ENCODE measurements around the gene RPRM. TPM values are rescaled to one million over a fixed set of nuclear protein-coding genes. Genes with fewer than 3 reads are reported as not detected.

RPRM gene
- total RNA-seq, 2 donors from 2014 or later, result not detected

- DNase-seq (ENCODE audit: low spot score) (no peak), ATAC-seq (ENCODE audit: insufficient number of reproducible peaks, low FRiP score, low read depth) (no peak)
- Histone ChIP-seq H3K4me3 (no peak overlapping the region), H3K36me3 (no peaks in the 10 kb centered on the region), H3K9me3 (no peaks in the 10 kb centered on the region), H3K4me1 (ENCODE audit: control insufficient read depth in 1 of 2, low read depth in 2 of 2) (peaks cover 11 to 24% of the 10 kb centered on the region in 2 donors), H3K27me3 (replicated peaks; ENCODE audit: insufficient read depth) (no peaks in the 10 kb centered on the region), H3K27ac (no peak overlapping the region)
- TF ChIP-seq, protein P1, sequence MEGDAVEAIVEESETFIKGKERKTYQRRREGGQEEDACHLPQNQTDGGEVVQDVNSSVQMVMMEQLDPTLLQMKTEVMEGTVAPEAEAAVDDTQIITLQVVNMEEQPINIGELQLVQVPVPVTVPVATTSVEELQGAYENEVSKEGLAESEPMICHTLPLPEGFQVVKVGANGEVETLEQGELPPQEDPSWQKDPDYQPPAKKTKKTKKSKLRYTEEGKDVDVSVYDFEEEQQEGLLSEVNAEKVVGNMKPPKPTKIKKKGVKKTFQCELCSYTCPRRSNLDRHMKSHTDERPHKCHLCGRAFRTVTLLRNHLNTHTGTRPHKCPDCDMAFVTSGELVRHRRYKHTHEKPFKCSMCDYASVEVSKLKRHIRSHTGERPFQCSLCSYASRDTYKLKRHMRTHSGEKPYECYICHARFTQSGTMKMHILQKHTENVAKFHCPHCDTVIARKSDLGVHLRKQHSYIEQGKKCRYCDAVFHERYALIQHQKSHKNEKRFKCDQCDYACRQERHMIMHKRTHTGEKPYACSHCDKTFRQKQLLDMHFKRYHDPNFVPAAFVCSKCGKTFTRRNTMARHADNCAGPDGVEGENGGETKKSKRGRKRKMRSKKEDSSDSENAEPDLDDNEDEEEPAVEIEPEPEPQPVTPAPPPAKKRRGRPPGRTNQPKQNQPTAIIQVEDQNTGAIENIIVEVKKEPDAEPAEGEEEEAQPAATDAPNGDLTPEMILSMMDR (IDR thresholded peaks at IDR 0.05), result no peak
Observed at GRCh38 chr2:153474407-153474806, 4.2 kb downstream of the RPRM start.

DNA sequence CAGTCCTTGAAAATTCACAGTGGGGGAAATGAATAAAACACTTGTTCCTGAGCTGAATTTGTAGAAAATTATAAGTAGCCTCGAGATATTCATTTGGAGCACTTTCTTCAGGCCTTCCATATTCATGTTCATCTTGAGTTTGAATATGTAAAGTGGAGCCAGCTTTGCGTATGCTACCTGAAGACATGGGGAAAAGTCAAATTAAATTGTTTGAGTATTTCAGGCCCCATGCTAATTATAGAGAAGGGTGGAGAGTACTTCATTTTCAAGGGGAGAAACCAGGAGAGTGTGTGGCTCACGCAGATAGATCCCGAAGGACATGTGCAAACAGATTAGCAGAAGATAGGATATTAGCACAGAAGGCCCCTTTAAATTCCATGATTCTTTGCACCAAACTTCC lies 7.7 kb downstream of the RPRM start:
- TF ChIP-seq, protein P1 (IDR thresholded peaks at IDR 0.05), result no peak

DNA sequence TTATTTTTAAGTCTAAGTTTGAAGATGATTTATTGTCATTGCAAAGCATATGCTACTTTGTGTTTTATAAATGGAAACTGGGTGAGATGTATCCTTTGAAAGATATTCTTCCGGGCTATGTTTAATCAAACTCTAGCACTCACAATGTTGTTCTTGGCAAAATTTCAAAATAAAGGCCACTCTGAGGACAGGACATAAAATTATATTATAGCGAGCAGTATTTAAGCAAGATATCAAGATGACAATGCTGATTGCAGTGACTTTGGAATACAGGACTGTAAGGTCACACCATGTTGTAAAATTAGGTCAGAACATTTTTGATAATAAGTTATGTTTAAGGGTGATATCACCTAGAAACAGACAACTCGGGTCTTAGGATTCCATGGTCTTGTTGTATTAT lies 14.2 kb downstream of the RPRM start:
- TF ChIP-seq, protein P1 (IDR thresholded peaks at IDR 0.05), result no peak

More for the DNA sequence above, 7.7 kb downstream of the RPRM start:
- Histone ChIP-seq H3K4me1 (ENCODE audit: control insufficient read depth in 1 of 2, low read depth in 2 of 2) (no peaks in the 10 kb centered on the region), H3K27me3 (replicated peaks; ENCODE audit: insufficient read depth) (no peaks in the 10 kb centered on the region), H3K27ac (no peak overlapping the region), H3K36me3 (no peaks in the 10 kb centered on the region), H3K9me3 (no peaks in the 10 kb centered on the region), H3K4me3 (no peak overlapping the region)
- DNase-seq (ENCODE audit: low spot score) (no peak), ATAC-seq (ENCODE audit: insufficient number of reproducible peaks, low FRiP score, low read depth) (no peak)

DNA sequence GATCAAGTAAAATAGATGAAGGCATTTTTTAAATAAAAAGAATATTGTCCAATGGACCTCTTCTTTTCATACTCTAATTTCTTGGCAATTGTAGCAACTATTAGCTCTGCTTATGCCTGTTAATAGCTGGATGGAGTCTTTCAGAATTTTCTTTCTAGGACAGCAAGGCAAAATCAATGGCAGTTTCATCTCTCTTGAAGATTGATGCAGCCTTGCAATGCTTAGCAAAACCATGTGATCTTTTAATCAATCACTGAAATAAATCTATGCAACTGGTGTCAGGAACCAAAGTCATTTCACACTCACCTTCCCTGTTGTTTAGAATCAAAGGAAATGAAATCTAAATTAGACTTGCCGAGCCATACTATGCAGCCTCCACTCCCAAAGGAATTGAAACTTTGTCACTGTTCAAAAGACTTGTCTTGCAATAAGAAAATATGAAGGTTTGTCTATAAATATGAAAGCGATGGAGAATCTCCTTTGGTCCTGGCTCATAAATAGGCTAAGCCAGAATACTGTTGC lies 16.2 kb downstream of the RPRM start:
- no peak overlapping the region for H3K4me3 ChIP-seq
- H3K27ac ChIP-seq, result no peak overlapping the region
- no peaks in the 10 kb centered on the region for H3K36me3 ChIP-seq
- no peak for DNase-seq (ENCODE audit: low spot score)
- ATAC-seq (ENCODE audit: insufficient number of reproducible peaks, low FRiP score, low read depth), result no peak
- H3K9me3 ChIP-seq, result no peaks in the 10 kb centered on the region
- no peaks in the 10 kb centered on the region for H3K4me1 ChIP-seq (ENCODE audit: control insufficient read depth in 1 of 2, low read depth in 2 of 2)
- TF ChIP-seq, protein P1 (IDR thresholded peaks at IDR 0.05), result no peak
- no peaks in the 10 kb centered on the region for H3K27me3 ChIP-seq (replicated peaks; ENCODE audit: insufficient read depth)

More for the DNA sequence above, 14.2 kb downstream of the RPRM start:
- no peaks in the 10 kb centered on the region for H3K27me3 ChIP-seq (replicated peaks; ENCODE audit: insufficient read depth)
- H3K4me3 ChIP-seq, result no peak overlapping the region
- H3K4me1 ChIP-seq (ENCODE audit: control insufficient read depth in 1 of 2, low read depth in 2 of 2), result no peaks in the 10 kb centered on the region
- no peaks in the 10 kb centered on the region for H3K36me3 ChIP-seq
- no peak for ATAC-seq (ENCODE audit: insufficient number of reproducible peaks, low FRiP score, low read depth)
- no peaks in the 10 kb centered on the region for H3K9me3 ChIP-seq
- no peak overlapping the region for H3K27ac ChIP-seq
- DNase-seq (ENCODE audit: low spot score), result no peak

DNA sequence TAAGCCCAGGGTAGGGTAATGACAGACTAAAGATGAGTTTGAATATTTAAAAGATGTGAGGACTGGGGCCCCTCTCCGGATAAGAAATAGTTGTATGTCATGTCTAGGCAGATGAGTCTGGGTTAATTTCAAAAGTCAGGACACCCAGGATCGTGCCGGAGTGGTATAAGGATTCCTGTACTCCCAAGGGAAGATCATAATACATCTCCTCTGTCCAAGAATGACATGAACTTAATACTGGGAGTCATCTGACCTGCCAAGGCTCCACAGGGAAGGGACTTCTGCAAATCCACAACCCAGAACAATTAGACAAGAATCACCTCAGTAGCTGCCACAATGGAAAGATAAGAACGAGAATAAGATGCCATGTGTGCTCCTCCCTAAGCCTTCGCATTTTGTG lies 17.1 kb downstream of the RPRM start:
- TF ChIP-seq, protein P1 (IDR thresholded peaks at IDR 0.05), result no peak
- Histone ChIP-seq H3K9me3 (no peaks in the 10 kb centered on the region), H3K4me1 (ENCODE audit: control insufficient read depth in 1 of 2, low read depth in 2 of 2) (no peaks in the 10 kb centered on the region), H3K4me3 (no peak overlapping the region), H3K36me3 (no peaks in the 10 kb centered on the region), H3K27ac (no peak overlapping the region), H3K27me3 (replicated peaks; ENCODE audit: insufficient read depth) (no peaks in the 10 kb centered on the region)
- DNase-seq (ENCODE audit: low spot score), result no peak
- no peak for ATAC-seq (ENCODE audit: insufficient number of reproducible peaks, low FRiP score, low read depth)

Measured in thoracic aorta (tissue), 2 donors.